GM19463 (cell line): ENCODE measurements around the gene PRH2.

Experiments used
- ATAC-seq: cut with Tn5 transposase; IDR thresholded peaks from one replicate; pipeline ENCODE4 v1.9.1; 2021; ENCODE audit warnings: mild to moderate bottlenecking, moderate library complexity; ENCODE audit not compliant: unreplicated experiment

The PRH2 gene

GRCh38 chr12:10959804-10960203 is 30.8 kb downstream of the PRH2 start:
- no peak for ATAC-seq

- no peak for ATAC-seq
These were observed 31.2 kb downstream of the PRH2 start for GRCh38 chr12:10960211-10960610.

- ATAC-seq: no peak
These were observed 36.4 kb downstream of the PRH2 start for GRCh38 chr12:10965476-10965875.

GRCh38 chr12:10966314-10966713 is 37.3 kb downstream of the PRH2 start:
- ATAC-seq: no peak

DNA sequence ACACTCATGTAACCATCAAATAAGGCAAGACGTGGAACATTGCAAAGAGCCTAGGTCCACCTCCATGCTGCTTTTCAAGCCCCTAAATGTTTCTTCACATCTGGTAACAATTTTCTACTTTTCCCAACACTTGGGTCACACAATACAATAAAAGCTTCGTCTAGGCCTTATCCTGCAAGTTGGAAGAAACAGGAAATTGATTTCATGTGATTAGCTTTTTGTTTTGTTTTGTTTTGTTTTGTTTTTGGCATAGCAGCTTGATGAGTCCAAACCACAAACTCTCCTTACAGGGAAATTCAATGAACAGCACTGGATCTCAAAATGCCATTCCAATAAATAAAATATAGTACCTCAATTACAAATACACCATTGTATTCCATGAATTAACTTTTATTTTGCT is 38.4 kb downstream of the PRH2 start:
- no peak for ATAC-seq

- no peak for ATAC-seq
These were observed 39.9 kb downstream of the PRH2 start for GRCh38 chr12:10968765-10969456.

DNA sequence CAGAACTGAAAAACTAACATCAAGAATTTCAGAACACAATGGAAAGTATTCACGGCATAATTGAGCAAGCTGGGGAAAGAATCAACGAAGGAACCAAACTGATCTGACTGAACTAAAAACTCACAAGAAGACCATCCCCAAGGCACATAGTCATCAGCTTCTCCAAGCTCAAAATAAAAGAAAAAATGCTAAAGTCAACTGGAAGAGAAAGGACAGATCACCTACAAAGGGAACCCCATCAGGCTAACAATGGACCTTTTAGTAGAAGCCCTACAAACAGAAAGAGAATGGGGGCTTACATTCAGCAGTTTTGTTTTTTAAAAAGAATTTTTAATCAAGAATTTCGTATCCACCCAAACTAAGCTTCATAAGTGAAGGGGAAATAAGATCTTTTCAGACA is 45.9 kb downstream of the PRH2 start:
- ATAC-seq: no peak

GRCh38 chr12:10982244-10982643 is 53.2 kb downstream of the PRH2 start:
- ATAC-seq: no peak
